K562 (cell line): ENCODE data around the gene THSD8. TPM values are rescaled to one million over a fixed set of nuclear protein-coding genes. Genes with fewer than 3 reads are reported as not detected.

Source experiments
- ATF3 ChIP-seq, 2 experiments: fragments of 450-650 bp in 1 of 2; sonication (generic) in 1 of 2; formaldehyde crosslinking in 1 of 2; IDR thresholded peaks in 1 of 2; conservative IDR thresholded peaks in 1 of 2; 2 replicates each; pipeline versions ENCODE4 v1.6.1 to v1.8.1; 2016 to 2023; ENCODE audit warnings: mild to moderate bottlenecking in 2 of 2, moderate library complexity in 2 of 2, inconsistent platforms in 1 of 2, missing genetic modification reagents in 1 of 2
- C11orf30 ChIP-seq: fragments of 450-650 bp; IDR thresholded peaks from 2 replicates; pipeline ENCODE4 v1.6.1; 2016; ENCODE audit warnings: low read depth, mild to moderate bottlenecking
- CEBPZ ChIP-seq: fragments of 150-350 bp; IDR thresholded peaks from 2 replicates; pipeline ENCODE4 v1.6.1; 2014; ENCODE audit warnings: low read depth, mild to moderate bottlenecking, low read length, borderline replicate concordance
- DIDO1 ChIP-seq: fragments of 450-650 bp; IDR thresholded peaks from 2 replicates; pipeline ENCODE4 v1.6.1; 2016; ENCODE audit warnings: low read depth, missing biosample characterization, missing genetic modification characterization
- GTF2E2 ChIP-seq: fragments of 200-800 bp; sonication (Bioruptor generic); IDR thresholded peaks from 2 replicates; pipeline ENCODE4 v1.6.1; 2016; ENCODE audit warnings: missing genetic modification characterization, missing compliant biosample characterization
- GTF2F1 ChIP-seq: IDR thresholded peaks from 2 replicates; pipeline ENCODE4 v1.6.1; 2011; ENCODE audit warnings: low read depth, low read length, improper control_type of control experiment
- HDAC2 ChIP-seq: fragments of 450-650 bp; IDR thresholded peaks from 2 replicates; pipeline ENCODE4 v1.6.1; 2016; ENCODE audit warnings: mild to moderate bottlenecking
- NONO ChIP-seq, 2 experiments: fragments of 200-400 bp in 1 of 2; fragments of 450-650 bp in 1 of 2; formaldehyde crosslinking in 1 of 2; IDR thresholded peaks; 2 replicates each; pipeline ENCODE4 v1.6.1; 2017; ENCODE audit warnings: low read depth in 2 of 2, mild to moderate bottlenecking in 2 of 2, moderate library complexity in 2 of 2, low read length in 1 of 2
- RBBP5 ChIP-seq: fragments of 200-600 bp; sonication (generic); IDR thresholded peaks from 2 replicates; pipeline ENCODE4 v1.6.1; 2012; ENCODE audit warnings: borderline replicate concordance, mild to moderate bottlenecking, low read length, control low read depth, inconsistent platforms; ENCODE audit not compliant: insufficient read depth, poor library complexity, severe bottlenecking
- SAP30 ChIP-seq: fragments of 200-600 bp; sonication (generic); IDR thresholded peaks from 2 replicates; pipeline ENCODE4 v1.6.1; 2012; ENCODE audit warnings: borderline replicate concordance, low read depth, mild to moderate bottlenecking, moderate library complexity, low read length, control low read depth, inconsistent platforms; ENCODE audit not compliant: insufficient read depth, poor library complexity, severe bottlenecking
- TAF9B ChIP-seq: fragments of 450-650 bp; IDR thresholded peaks from 2 replicates; pipeline ENCODE4 v1.6.1; 2018; ENCODE audit warnings: mild to moderate bottlenecking; ENCODE audit not compliant: partially characterized antibody
- YY1 ChIP-seq, 3 experiments: IDR thresholded peaks; 2 replicates each; pipeline ENCODE4 v1.6.1; 2011; ENCODE audit warnings: low read length in 2 of 3, mild to moderate bottlenecking in 2 of 3, moderate library complexity in 2 of 3, borderline replicate concordance in 1 of 3, control low read depth in 1 of 3, low read depth in 1 of 3; ENCODE audit not compliant: insufficient read depth in 3 of 3, insufficient replicate concordance in 2 of 3, control insufficient read depth in 1 of 3, insufficient read length in 1 of 3; ENCODE audit errors: extremely low read depth in 1 of 3
- ZEB2 ChIP-seq: fragments of 450-650 bp; IDR thresholded peaks from 2 replicates; pipeline ENCODE4 v1.6.1; 2016
- ZNF143 ChIP-seq: sonication (generic); formaldehyde crosslinking; IDR thresholded peaks from 2 replicates; pipeline ENCODE4 v1.9.0; 2022; ENCODE audit warnings: mild to moderate bottlenecking, missing genetic modification reagents
- ZNF263 ChIP-seq: sonication (generic); formaldehyde crosslinking; IDR thresholded peaks from 2 replicates; pipeline ENCODE4 v1.8.0; 2022; ENCODE audit warnings: mild to moderate bottlenecking, missing genetic modification reagents, borderline replicate concordance
- ZNF316 ChIP-seq: fragments of 450-650 bp; IDR thresholded peaks from 2 replicates; pipeline ENCODE4 v1.6.1; 2016
- ZZZ3 ChIP-seq: fragments of 450-650 bp; IDR thresholded peaks from 2 replicates; pipeline ENCODE4 v1.6.1; 2016; ENCODE audit warnings: antibody characterized with exemption, mild to moderate bottlenecking, moderate library complexity
- polyA plus RNA-seq, 8 experiments: library from polyadenylated mRNA; depleted of rRNA in 4 of 8; stranded (reverse) in 5 of 8; unstranded in 3 of 8; fragments of >200 nt; fragmentation: Nextera tagmentation in 2 of 8; fragmentation: Illumina TruSeq in 1 of 8; extraction: Ambion mirVana in 2 of 8; extraction: Trizol in 1 of 8; gene quantifications; 2 replicates each; pipeline versions ENCODE4 v1.2.1 to v1.2.3, GENCODE V29; 2011 to 2014; ENCODE audit warnings: inconsistent platforms in 1 of 8, missing spikeins in 1 of 8
- total RNA-seq, 7 experiments: library from RNA; depleted of rRNA in 6 of 7; stranded (reverse); fragments of >200 nt in 6 of 7; fragmentation: Illumina TruSeq in 2 of 7; extraction: Trizol in 2 of 7; gene quantifications; 2 replicates each; pipeline versions ENCODE4 v1.2.1 to v1.2.3, GENCODE V29; 2011 to 2021; ENCODE audit warnings: low replicate concordance in 1 of 7
- TF ChIP-seq, protein P1 (sequence below): fragments of 450-650 bp; IDR thresholded peaks from 2 replicates; pipeline ENCODE4 v1.6.1; 2016

The THSD8 gene
- total and polyA plus RNA-seq, 9 of the 15 experiments (the other 6 are each of a cell fraction or from before 2014, with no cell fraction given) = 8.4 to 42.4 (median 19.9) TPM; not detected in 2

DNA sequence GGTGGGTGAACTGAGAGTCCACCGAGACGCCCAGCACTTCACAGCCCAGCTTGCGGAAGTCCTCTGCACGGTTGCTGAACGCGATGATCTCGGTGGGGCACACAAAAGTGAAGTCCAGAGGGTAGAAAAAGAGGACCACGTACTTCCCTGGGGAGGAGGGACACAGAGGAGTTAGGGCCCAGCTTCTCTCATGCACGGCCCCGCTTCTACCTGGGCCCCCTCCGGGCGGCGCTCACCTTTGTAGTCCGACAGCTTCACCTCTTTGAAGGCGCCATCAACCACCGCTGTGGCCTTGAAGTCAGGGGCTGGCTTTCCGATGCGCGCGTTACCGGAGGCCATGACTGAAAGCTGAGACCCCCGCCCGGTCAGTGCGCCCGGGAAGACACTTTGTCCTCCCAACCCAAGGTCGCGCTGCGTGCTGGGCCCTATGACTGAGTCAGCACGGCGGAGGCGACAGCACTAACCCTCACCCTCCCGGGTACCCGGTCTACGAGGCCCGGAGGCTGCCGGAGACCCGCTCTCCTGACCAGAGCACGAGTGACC, 875 bp upstream of the THSD8 start (continued):
- peak in 1 of 3 experiments; percentile 38 for TF ChIP-seq YY1 (IDR thresholded peaks at IDR 0.05; ENCODE audit: borderline replicate concordance in 1 of 3, control insufficient read depth in 1 of 3, extremely low read depth in 1 of 3, insufficient read depth in 3 of 3, insufficient read length in 1 of 3, insufficient replicate concordance in 2 of 3, low read depth in 1 of 3, low read length in 2 of 3)
- TF ChIP-seq TAF9B = no peak
- TF ChIP-seq ZEB2 = peak; percentile 23; the same call in 1 of the 2 replicates
- no peak for TF ChIP-seq GTF2F1
- no peak for TF ChIP-seq NONO (IDR thresholded peaks at IDR 0.05; ENCODE audit: low read depth in 2 of 2, low read length in 1 of 2)
- TF ChIP-seq RBBP5 = peak; percentile 82
- TF ChIP-seq ZNF316 = peak; percentile 31; the same call in 1 of the 2 replicates
- no peak for TF ChIP-seq ZNF143 (CRISPR knock-in tag)
- no peak for TF ChIP-seq ZZZ3
- peak; percentile 0 for TF ChIP-seq SAP30
- TF ChIP-seq ZNF263 (CRISPR knock-in tag) = peak; percentile 95
- no peak for TF ChIP-seq DIDO1 (tag)
- TF ChIP-seq CEBPZ = no peak
- TF ChIP-seq, protein P1, sequence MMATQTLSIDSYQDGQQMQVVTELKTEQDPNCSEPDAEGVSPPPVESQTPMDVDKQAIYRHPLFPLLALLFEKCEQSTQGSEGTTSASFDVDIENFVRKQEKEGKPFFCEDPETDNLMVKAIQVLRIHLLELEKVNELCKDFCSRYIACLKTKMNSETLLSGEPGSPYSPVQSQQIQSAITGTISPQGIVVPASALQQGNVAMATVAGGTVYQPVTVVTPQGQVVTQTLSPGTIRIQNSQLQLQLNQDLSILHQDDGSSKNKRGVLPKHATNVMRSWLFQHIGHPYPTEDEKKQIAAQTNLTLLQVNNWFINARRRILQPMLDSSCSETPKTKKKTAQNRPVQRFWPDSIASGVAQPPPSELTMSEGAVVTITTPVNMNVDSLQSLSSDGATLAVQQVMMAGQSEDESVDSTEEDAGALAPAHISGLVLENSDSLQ = 0 out of 2 replicates have a peak, but pooled peaks have one; percentile 6
- no peak for TF ChIP-seq HDAC2
- peak; percentile 54; the same call in 1 of the 2 replicates for TF ChIP-seq GTF2E2
- TF ChIP-seq ATF3 (IDR thresholded peaks at IDR 0.05) = no peak
- TF ChIP-seq ATF3 (CRISPR knock-in tag; conservative IDR thresholded peaks at IDR 0.05) = peak; percentile 43; the same call in 1 of the 2 replicates
- TF ChIP-seq C11orf30 = peak; percentile 47
